SK-N-MC (cell line): ENCODE results near the gene ERC2.

Experiments
- DNase-seq: peaks from one replicate; pipeline ENCODE4 v3.0.0-alpha.2; 2011; ENCODE audit warnings: low read depth, low spot score
- H3K27ac ChIP-seq: fragments of 200-600 bp; sonication (generic); 2 replicates; pipeline ENCODE4 v1.5.1; 2016; ENCODE audit warnings: mixed run types
- H3K36me3 ChIP-seq: fragments of 200-600 bp; sonication (generic); 2 replicates; pipeline ENCODE4 v1.6.1; 2017; ENCODE audit warnings: antibody characterized with exemption, low read length, mixed read lengths; ENCODE audit not compliant: insufficient read depth
- H3K4me3 ChIP-seq: fragments of 200-600 bp; sonication (generic); 2 replicates; pipeline ENCODE4 v1.5.1; 2016
- H3K9ac ChIP-seq: fragments of 200-600 bp; sonication (generic); 2 replicates; pipeline ENCODE4 v1.8.0; 2017; ENCODE audit warnings: mixed run types, mixed read lengths; ENCODE audit not compliant: insufficient read length
- H3K9me3 ChIP-seq: fragments of 200-600 bp; sonication (generic); 2 replicates; pipeline ENCODE4 v1.6.1; 2017; ENCODE audit warnings: low read depth, mild to moderate bottlenecking, antibody characterized with exemption, low read length, moderate library complexity, mixed read lengths
- EZH2 ChIP-seq: fragments of 200-600 bp; sonication (generic); IDR thresholded peaks from one replicate; pipeline ENCODE4 v1.6.1; 2017; ENCODE audit warnings: antibody characterized with exemption
- FOXP2 ChIP-seq: optimal IDR thresholded peaks from 2 replicates; pipeline ENCODE3; 2011; ENCODE audit warnings: mild to moderate bottlenecking, moderate library complexity; ENCODE audit not compliant: insufficient read depth; ENCODE audit errors: extremely low read length, control extremely low read depth
- POLR2AphosphoS5 ChIP-seq: IDR thresholded peaks from 2 replicates; pipeline ENCODE4 v1.6.1; 2012; ENCODE audit warnings: mild to moderate bottlenecking, low read depth, low read length, borderline replicate concordance

Gene ERC2

GRCh38 chr3:55765906-55766701 lies 702.2 kb downstream of the ERC2 start:
- Histone ChIP-seq H3K9me3 (no peaks in the 10 kb centered on the region), H3K36me3 (no peaks in the 10 kb centered on the region), H3K9ac (no peak overlapping the region), H3K4me3 (no peak overlapping the region), H3K27ac (no peak overlapping the region)
- DNase-seq = no peak
- TF ChIP-seq POLR2AphosphoS5 (no peak), EZH2 (no peak), FOXP2 (no peak)

DNA sequence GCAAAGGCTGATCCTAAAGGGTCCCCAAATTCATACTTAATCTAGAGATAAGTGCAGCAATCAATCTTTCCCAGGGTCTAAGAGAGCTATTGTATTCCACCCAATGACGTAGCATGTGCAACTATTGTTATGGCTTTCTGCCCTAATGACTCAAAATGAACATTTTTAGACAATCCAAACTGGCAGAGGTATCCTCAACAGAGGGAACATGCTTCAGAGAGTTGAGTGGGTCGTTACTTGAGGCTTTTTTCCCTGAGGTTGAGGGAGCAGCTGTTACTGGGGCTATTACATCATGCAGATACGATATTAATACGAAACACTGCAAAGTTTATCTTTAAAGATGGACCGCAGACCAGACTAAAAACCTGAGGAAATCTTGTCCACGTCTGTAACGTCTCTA lies 702.9 kb downstream of the ERC2 start:
- H3K36me3 ChIP-seq = no peaks in the 10 kb centered on the region
- H3K9me3 ChIP-seq = no peaks in the 10 kb centered on the region
- no peak overlapping the region for H3K4me3 ChIP-seq
- H3K9ac ChIP-seq = no peak overlapping the region
- DNase-seq = no peak
- TF ChIP-seq EZH2 (no peak), POLR2AphosphoS5 (no peak), FOXP2 (no peak)
- no peak overlapping the region for H3K27ac ChIP-seq

- Histone ChIP-seq H3K27ac (peak overlapping the region; percentile 63), H3K9me3 (no peaks in the 10 kb centered on the region), H3K4me3 (peak overlapping the region; percentile 54), H3K36me3 (no peaks in the 10 kb centered on the region), H3K9ac (peak overlapping the region; percentile 47)
- peak; percentile 66 for DNase-seq
- TF ChIP-seq FOXP2 (no peak), POLR2AphosphoS5 (no peak), EZH2 (no peak)
Measured at GRCh38 chr3:55756976-55757375, 711.3 kb downstream of the ERC2 start.

- Histone ChIP-seq H3K4me3 (no peak overlapping the region), H3K9me3 (no peaks in the 10 kb centered on the region)
- DNase-seq = no peak
Measured at GRCh38 chr3:55755516-55756205, 712.6 kb downstream of the ERC2 start.

GRCh38 chr3:55752911-55753310 lies 715.4 kb downstream of the ERC2 start:
- no peak overlapping the region for H3K9ac ChIP-seq
- no peak overlapping the region for H3K27ac ChIP-seq
- no peak for TF ChIP-seq EZH2
- TF ChIP-seq FOXP2 = no peak
- TF ChIP-seq POLR2AphosphoS5 = no peak
- no peak overlapping the region for H3K4me3 ChIP-seq
- H3K36me3 ChIP-seq = no peaks in the 10 kb centered on the region
- no peaks in the 10 kb centered on the region for H3K9me3 ChIP-seq
- DNase-seq = no peak

More at GRCh38 chr3:55755516-55756205, 712.6 kb downstream of the ERC2 start:
- Histone ChIP-seq H3K9ac (no peak overlapping the region), H3K27ac (0 out of 2 replicates have a peak overlapping the region, but pooled peaks have one; percentile 9), H3K36me3 (no peaks in the 10 kb centered on the region)
- no peak for TF ChIP-seq EZH2
- TF ChIP-seq FOXP2 = no peak
- TF ChIP-seq POLR2AphosphoS5 = no peak

- no peak for TF ChIP-seq FOXP2
- TF ChIP-seq EZH2 = no peak
- H3K9ac ChIP-seq = no peak overlapping the region
- no peak for DNase-seq
- no peaks in the 10 kb centered on the region for H3K36me3 ChIP-seq
- H3K9me3 ChIP-seq = no peaks in the 10 kb centered on the region
- no peak overlapping the region for H3K27ac ChIP-seq
- no peak overlapping the region for H3K4me3 ChIP-seq
Measured at GRCh38 chr3:55751730-55752129, 716.5 kb downstream of the ERC2 start.

GRCh38 chr3:55750525-55750924 lies 717.7 kb downstream of the ERC2 start:
- Histone ChIP-seq H3K36me3 (no peaks in the 10 kb centered on the region), H3K4me3 (no peak overlapping the region), H3K9ac (no peak overlapping the region), H3K27ac (no peak overlapping the region), H3K9me3 (no peaks in the 10 kb centered on the region)
- TF ChIP-seq EZH2 (no peak), FOXP2 (no peak), POLR2AphosphoS5 (no peak)
- no peak for DNase-seq

DNA sequence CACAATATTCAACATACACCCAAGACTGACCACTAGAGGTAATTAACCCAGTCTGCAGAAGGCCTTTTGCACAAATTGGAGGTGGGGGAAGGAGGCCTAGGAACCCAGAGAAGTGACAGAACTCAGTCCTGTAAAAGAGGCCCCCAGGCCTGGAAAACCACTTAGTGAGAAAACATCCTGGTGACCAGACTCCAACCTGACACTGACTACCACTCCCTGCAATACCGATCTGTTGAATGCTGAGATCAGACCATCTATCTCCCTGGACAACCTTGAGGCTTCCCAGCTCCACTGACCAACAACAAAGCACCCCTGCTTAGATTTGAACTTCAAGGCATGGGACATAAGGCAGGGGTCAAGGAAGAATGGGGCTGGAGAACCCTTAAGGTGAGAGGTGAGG lies 719.2 kb downstream of the ERC2 start:
- no peaks in the 10 kb centered on the region for H3K36me3 ChIP-seq
- no peak for TF ChIP-seq EZH2
- TF ChIP-seq POLR2AphosphoS5 = no peak
- no peak for TF ChIP-seq FOXP2
- no peak overlapping the region for H3K4me3 ChIP-seq
- no peak for DNase-seq
- H3K9me3 ChIP-seq = no peaks in the 10 kb centered on the region
- no peak overlapping the region for H3K27ac ChIP-seq
- H3K9ac ChIP-seq = no peak overlapping the region
